Peyer's patch (tissue), 4 donors: ENCODE data around the gene SSTR3.

Experiments
- POLR2A ChIP-seq, 2 donors: fragments of 450-650 bp; IDR thresholded peaks; one replicate each; pipeline ENCODE4 v1.5.1; 2017; ENCODE audit warnings: antibody characterized with exemption in 2 of 2, mild to moderate bottlenecking in 2 of 2, moderate library complexity in 2 of 2
- TF ChIP-seq, protein P1 (sequence below), 6 experiments: fragments of 450-650 bp in 4 of 6; fragments of 200-600 bp in 2 of 6; sonication (generic) in 1 of 6; IDR thresholded peaks; one replicate each; pipeline ENCODE4 v1.5.1; 2017 to 2019; ENCODE audit warnings: antibody characterized with exemption in 6 of 6, mild to moderate bottlenecking in 3 of 6, moderate library complexity in 1 of 6

DNA sequence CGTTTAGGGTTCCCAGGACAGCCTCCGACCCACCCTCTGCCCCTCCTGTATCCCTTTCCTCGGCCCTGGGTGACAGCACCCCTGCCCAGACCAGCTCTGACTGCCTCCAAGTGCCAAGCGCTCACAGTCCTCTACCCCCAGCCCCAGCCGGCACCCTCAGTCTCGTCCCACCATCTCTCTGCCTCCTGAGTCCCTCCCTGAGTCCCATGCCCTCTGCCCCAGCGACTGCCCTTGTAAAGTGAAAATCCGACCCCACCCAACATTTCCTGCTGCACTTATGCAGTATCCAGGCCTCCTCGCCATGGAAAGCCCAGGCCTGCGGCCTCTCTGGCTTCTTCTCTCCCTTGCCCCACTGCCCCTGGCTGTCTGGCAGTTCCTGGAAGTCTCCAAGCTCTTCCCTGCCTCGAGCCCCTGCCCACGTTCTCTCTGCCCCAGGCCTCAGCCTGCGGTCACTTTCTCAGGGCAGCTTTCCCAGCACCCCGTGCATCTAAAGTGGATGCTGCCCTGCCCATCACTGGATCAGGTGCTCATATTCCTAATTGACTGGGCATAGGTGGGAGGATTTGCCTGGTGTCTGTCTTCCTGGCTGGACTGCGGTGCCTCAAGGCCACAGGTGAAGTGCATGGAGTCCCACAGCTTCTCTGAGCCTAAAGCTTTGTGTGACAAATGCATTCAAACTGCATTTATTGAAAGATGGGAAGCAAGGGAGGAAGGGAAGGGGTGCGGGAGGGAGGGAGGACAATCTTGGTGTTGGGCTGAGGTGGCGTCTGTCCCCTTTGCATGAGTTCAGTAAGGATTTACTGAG lies 44.9 kb downstream of the SSTR3 start:
- TF ChIP-seq, protein P1, sequence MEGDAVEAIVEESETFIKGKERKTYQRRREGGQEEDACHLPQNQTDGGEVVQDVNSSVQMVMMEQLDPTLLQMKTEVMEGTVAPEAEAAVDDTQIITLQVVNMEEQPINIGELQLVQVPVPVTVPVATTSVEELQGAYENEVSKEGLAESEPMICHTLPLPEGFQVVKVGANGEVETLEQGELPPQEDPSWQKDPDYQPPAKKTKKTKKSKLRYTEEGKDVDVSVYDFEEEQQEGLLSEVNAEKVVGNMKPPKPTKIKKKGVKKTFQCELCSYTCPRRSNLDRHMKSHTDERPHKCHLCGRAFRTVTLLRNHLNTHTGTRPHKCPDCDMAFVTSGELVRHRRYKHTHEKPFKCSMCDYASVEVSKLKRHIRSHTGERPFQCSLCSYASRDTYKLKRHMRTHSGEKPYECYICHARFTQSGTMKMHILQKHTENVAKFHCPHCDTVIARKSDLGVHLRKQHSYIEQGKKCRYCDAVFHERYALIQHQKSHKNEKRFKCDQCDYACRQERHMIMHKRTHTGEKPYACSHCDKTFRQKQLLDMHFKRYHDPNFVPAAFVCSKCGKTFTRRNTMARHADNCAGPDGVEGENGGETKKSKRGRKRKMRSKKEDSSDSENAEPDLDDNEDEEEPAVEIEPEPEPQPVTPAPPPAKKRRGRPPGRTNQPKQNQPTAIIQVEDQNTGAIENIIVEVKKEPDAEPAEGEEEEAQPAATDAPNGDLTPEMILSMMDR (IDR thresholded peaks at IDR 0.05): no peak
- no peak for TF ChIP-seq POLR2A (IDR thresholded peaks at IDR 0.05)
